WTC11 (cell line): Measurements from ENCODE around the gene CFAP119. TPM values are rescaled to one million over a fixed set of nuclear protein-coding genes. Genes with fewer than 3 reads are reported as not detected.

Experiments used
- ATF2 ChIP-seq: sonication (generic); formaldehyde crosslinking; IDR thresholded peaks from 2 replicates; pipeline ENCODE4 v1.8.1; 2022; ENCODE audit warnings: low read depth, missing genetic modification reagents, borderline replicate concordance
- E2F1 ChIP-seq: sonication (generic); formaldehyde crosslinking; IDR thresholded peaks from 2 replicates; pipeline ENCODE4 v1.8.0; 2022; ENCODE audit warnings: mild to moderate bottlenecking, missing genetic modification reagents
- EMX1 ChIP-seq: fragments of 250-450 bp; sonication (Bioruptor Pico); IDR thresholded peaks from 2 replicates; pipeline ENCODE4 v1.8.0; 2021; ENCODE audit warnings: mild to moderate bottlenecking
- FOXP1 ChIP-seq: sonication (generic); formaldehyde crosslinking; IDR thresholded peaks from 2 replicates; pipeline ENCODE4 v1.8.0; 2022; ENCODE audit warnings: missing genetic modification reagents, mild to moderate bottlenecking, moderate library complexity, borderline replicate concordance
- HMGXB4 ChIP-seq: sonication (generic); formaldehyde crosslinking; IDR thresholded peaks from 2 replicates; pipeline ENCODE4 v1.8.1; 2023; ENCODE audit warnings: mild to moderate bottlenecking, moderate library complexity, missing genetic modification reagents
- IRF1 ChIP-seq: sonication (generic); formaldehyde crosslinking; IDR thresholded peaks from 2 replicates; pipeline ENCODE4 v1.8.0; 2023; ENCODE audit warnings: missing genetic modification reagents
- NR1H2 ChIP-seq: sonication (generic); formaldehyde crosslinking; IDR thresholded peaks from 2 replicates; pipeline ENCODE4 v1.9.0; 2021; ENCODE audit warnings: mild to moderate bottlenecking, moderate library complexity, missing genetic modification reagents
- PRRX2 ChIP-seq: fragments of 250-450 bp; sonication (Bioruptor Pico); IDR thresholded peaks from 2 replicates; pipeline ENCODE4 v1.8.0; 2021; ENCODE audit warnings: mild to moderate bottlenecking
- ZBTB21 ChIP-seq: sonication (generic); formaldehyde crosslinking; IDR thresholded peaks from 2 replicates; pipeline ENCODE4 v1.8.1; 2023; ENCODE audit warnings: mild to moderate bottlenecking, missing genetic modification reagents, borderline replicate concordance
- ZBTB43 ChIP-seq: sonication (generic); formaldehyde crosslinking; IDR thresholded peaks from 2 replicates; pipeline ENCODE4 v1.8.1; 2023; ENCODE audit warnings: mild to moderate bottlenecking, missing genetic modification reagents
- ZNF138 ChIP-seq: sonication (generic); formaldehyde crosslinking; conservative IDR thresholded peaks from 2 replicates; pipeline ENCODE4 v1.8.1; 2022; ENCODE audit warnings: mild to moderate bottlenecking, moderate library complexity, missing genetic modification reagents
- ZNF263 ChIP-seq: sonication (generic); formaldehyde crosslinking; IDR thresholded peaks from 2 replicates; pipeline ENCODE4 v1.8.1; 2022; ENCODE audit warnings: low read depth, mild to moderate bottlenecking, moderate library complexity, missing genetic modification reagents
- ZNF416 ChIP-seq: fragments of 250-450 bp; sonication (Bioruptor Pico); IDR thresholded peaks from 2 replicates; pipeline ENCODE4 v1.9.0; 2021; ENCODE audit warnings: mild to moderate bottlenecking, inconsistent platforms
- total RNA-seq: library from RNA; stranded (reverse); gene quantifications from 3 replicates; pipeline ENCODE4 v1.2.3, GENCODE V29; 2021
- TF ChIP-seq, protein P1 (sequence below): sonication (generic); formaldehyde crosslinking; IDR thresholded peaks from 2 replicates; pipeline ENCODE4 v1.8.0; 2022; ENCODE audit warnings: mild to moderate bottlenecking, missing genetic modification reagents
- TF ChIP-seq, protein P2 (sequence below): sonication (generic); formaldehyde crosslinking; IDR thresholded peaks from 2 replicates; pipeline ENCODE4 v1.8.0; 2023; ENCODE audit warnings: mild to moderate bottlenecking, missing genetic modification reagents

Gene CFAP119
- total RNA-seq, 1 experiment from 2014 or later = 6.6 TPM

GRCh38 chr16:30775392-30776188, 13.7 kb upstream of the CFAP119 start (continued):
- 0 out of 2 replicates have a peak, but pooled peaks have one; percentile 64 for TF ChIP-seq IRF1
- TF ChIP-seq, protein P1, sequence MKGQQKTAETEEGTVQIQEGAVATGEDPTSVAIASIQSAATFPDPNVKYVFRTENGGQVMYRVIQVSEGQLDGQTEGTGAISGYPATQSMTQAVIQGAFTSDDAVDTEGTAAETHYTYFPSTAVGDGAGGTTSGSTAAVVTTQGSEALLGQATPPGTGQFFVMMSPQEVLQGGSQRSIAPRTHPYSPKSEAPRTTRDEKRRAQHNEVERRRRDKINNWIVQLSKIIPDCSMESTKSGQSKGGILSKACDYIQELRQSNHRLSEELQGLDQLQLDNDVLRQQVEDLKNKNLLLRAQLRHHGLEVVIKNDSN = 0 out of 2 replicates have a peak, but pooled peaks have one; percentile 23
- TF ChIP-seq NR1H2 (CRISPR knock-in tag) = peak; percentile 78
- peak; percentile 87 for TF ChIP-seq FOXP1
- peak; percentile 62; the same call in 1 of the 2 replicates for TF ChIP-seq ZBTB43
- TF ChIP-seq ATF2 = no peak
- TF ChIP-seq, protein P2, sequence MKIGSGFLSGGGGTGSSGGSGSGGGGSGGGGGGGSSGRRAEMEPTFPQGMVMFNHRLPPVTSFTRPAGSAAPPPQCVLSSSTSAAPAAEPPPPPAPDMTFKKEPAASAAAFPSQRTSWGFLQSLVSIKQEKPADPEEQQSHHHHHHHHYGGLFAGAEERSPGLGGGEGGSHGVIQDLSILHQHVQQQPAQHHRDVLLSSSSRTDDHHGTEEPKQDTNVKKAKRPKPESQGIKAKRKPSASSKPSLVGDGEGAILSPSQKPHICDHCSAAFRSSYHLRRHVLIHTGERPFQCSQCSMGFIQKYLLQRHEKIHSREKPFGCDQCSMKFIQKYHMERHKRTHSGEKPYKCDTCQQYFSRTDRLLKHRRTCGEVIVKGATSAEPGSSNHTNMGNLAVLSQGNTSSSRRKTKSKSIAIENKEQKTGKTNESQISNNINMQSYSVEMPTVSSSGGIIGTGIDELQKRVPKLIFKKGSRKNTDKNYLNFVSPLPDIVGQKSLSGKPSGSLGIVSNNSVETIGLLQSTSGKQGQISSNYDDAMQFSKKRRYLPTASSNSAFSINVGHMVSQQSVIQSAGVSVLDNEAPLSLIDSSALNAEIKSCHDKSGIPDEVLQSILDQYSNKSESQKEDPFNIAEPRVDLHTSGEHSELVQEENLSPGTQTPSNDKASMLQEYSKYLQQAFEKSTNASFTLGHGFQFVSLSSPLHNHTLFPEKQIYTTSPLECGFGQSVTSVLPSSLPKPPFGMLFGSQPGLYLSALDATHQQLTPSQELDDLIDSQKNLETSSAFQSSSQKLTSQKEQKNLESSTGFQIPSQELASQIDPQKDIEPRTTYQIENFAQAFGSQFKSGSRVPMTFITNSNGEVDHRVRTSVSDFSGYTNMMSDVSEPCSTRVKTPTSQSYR = peak; percentile 67; the same call in 1 of the 2 replicates
- peak; percentile 65; the same call in 1 of the 2 replicates for TF ChIP-seq ZBTB21 (CRISPR knock-in tag)
- no peak; the same call in none of the 2 replicates for TF ChIP-seq ZNF416 (CRISPR knock-in tag)
- 0 out of 2 replicates have a peak, but pooled peaks have one; percentile 63 for TF ChIP-seq E2F1 (CRISPR knock-in tag)
- 0 out of 2 replicates have a peak, but pooled peaks have one; percentile 81 for TF ChIP-seq ZNF138 (CRISPR knock-in tag)
- peak; percentile 61; the same call in 1 of the 2 replicates for TF ChIP-seq ZNF263 (CRISPR knock-in tag)
- peak; percentile 85 for TF ChIP-seq EMX1 (CRISPR knock-in tag)
- TF ChIP-seq PRRX2 (CRISPR knock-in tag) = peak; percentile 92
- TF ChIP-seq HMGXB4 (CRISPR knock-in tag) = peak; percentile 70; the same call in 1 of the 2 replicates
- TF ChIP-seq, all 79 proteins: peak for 35
